Endodermal cell (in vitro differentiated cells): ENCODE data around the gene JAZF1. TPM values are rescaled to one million over a fixed set of nuclear protein-coding genes. Genes with fewer than 3 reads are reported as not detected.

Source experiments
- DNase-seq: peaks from one replicate; pipeline ENCODE4 v3.0.0-alpha.2; 2017
- H3K27ac ChIP-seq: 2 replicates; pipeline ENCODE4 v1.5.1; 2013; ENCODE audit warnings: mild to moderate bottlenecking, low read depth, low read length, moderate library complexity
- H3K27me3 ChIP-seq: 2 replicates; pipeline ENCODE4 v1.6.1; 2013; ENCODE audit warnings: mild to moderate bottlenecking, low read length, moderate library complexity; ENCODE audit not compliant: insufficient read depth, control insufficient read depth, poor library complexity, severe bottlenecking
- H3K36me3 ChIP-seq: 2 replicates; pipeline ENCODE4 v1.7.0; 2013; ENCODE audit warnings: mild to moderate bottlenecking, low read length, moderate library complexity; ENCODE audit not compliant: control insufficient read depth, insufficient read depth
- H3K4me1 ChIP-seq: one replicate; pipeline ENCODE4 v1.7.0; 2013; ENCODE audit warnings: low read length; ENCODE audit not compliant: control insufficient read depth, insufficient read depth
- H3K4me3 ChIP-seq: 2 replicates; pipeline ENCODE4 v1.5.1; 2013; ENCODE audit warnings: mild to moderate bottlenecking, low read length, moderate library complexity
- H3K9ac ChIP-seq: 2 replicates; pipeline ENCODE4 v1.6.1; 2013; ENCODE audit warnings: mild to moderate bottlenecking, low read length, moderate library complexity; ENCODE audit not compliant: poor library complexity, severe bottlenecking; ENCODE audit errors: extremely low read depth
- H3K9me3 ChIP-seq: 2 replicates; pipeline ENCODE4 v1.6.1; 2013; ENCODE audit warnings: mild to moderate bottlenecking, low read length, moderate library complexity; ENCODE audit not compliant: control insufficient read depth
- H3K27ac Mint-ChIP-seq: 2 replicates; pipeline ENCODE4 v1.8.0; 2020; ENCODE audit warnings: mixed read lengths
- H3K27me3 Mint-ChIP-seq: 2 replicates; pipeline ENCODE4 v1.8.0; 2021; ENCODE audit warnings: mild to moderate bottlenecking, mixed read lengths; ENCODE audit not compliant: insufficient read depth
- H3K36me3 Mint-ChIP-seq: 2 replicates; pipeline ENCODE4 v1.8.0; 2020; ENCODE audit warnings: low read depth, mixed read lengths
- H3K4me1 Mint-ChIP-seq: 2 replicates; pipeline ENCODE4 v1.8.0; 2020; ENCODE audit warnings: mixed read lengths
- H3K4me3 Mint-ChIP-seq: 2 replicates; pipeline ENCODE4 v1.8.0; 2020; ENCODE audit warnings: mild to moderate bottlenecking, moderate library complexity, mixed read lengths
- H3K9me3 Mint-ChIP-seq: 2 replicates; pipeline ENCODE4 v1.8.0; 2020; ENCODE audit warnings: mild to moderate bottlenecking, mixed read lengths
- WGBS, 2 experiments: methylation state at CpG; one replicate each; pipeline versions ENCODE4 v1.1.5 to v1.1.7; 2013; ENCODE audit warnings: missing lambda C conversion rate in 2 of 2, mixed read lengths in 1 of 2; ENCODE audit not compliant: insufficient coverage in 1 of 2, insufficient read length in 1 of 2; 5-methylcytosine and 5-hydroxymethylcytosine counted together
- total RNA-seq, 2 donors: library from RNA; stranded (reverse); fragmentation: NEBNext Ultra II Directional in 1 of 2; extraction: Animal tissue kit (Norgen Biotek cat#: 25700) in 1 of 2; gene quantifications; 2 replicates in 1 of 2; 3 replicates in 1 of 2; pipeline ENCODE4 v1.2.1, GENCODE V29; 2021
- TF ChIP-seq, protein P1 (sequence below): fragments of 200-600 bp; sonication (generic); conservative IDR thresholded peaks from 2 replicates; pipeline ENCODE4 v1.5.0; 2021; ENCODE audit warnings: antibody characterized with exemption, mild to moderate bottlenecking

The JAZF1 gene
- total RNA-seq, 2 donors from 2014 or later, result 18.3 to 33.6 TPM

DNA sequence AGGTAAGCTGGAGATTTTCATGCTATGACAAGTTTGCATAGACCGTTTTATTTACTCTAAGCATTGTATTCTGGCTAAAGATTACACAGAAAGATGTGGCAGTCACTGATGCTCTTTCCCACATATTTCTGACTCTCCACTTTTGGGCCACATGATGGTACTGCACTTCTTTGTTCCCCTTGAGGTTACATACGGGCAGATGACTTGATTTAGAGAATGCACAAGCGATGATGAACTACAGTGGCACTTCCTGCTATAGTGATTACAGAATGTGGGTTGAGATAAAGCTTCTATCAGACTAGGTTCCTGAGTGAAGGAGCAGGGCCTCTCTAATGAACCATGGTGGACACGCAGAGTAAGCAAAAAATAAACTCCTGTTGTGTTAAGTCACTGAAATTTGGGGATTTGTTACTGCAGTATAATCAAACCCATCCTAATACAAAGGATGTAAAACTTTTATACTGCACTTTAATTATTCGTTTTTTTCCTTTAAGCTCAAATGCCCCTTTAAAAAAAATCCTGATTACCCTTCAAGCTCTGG lies 262.8 kb downstream of the JAZF1 start:
- Mint-ChIP-seq H3K4me1 (peaks cover 36% of the 10 kb centered on the region), H3K36me3 (peaks cover 13% of the 10 kb centered on the region), H3K4me3 (no peak overlapping the region), H3K27ac (no peak overlapping the region), H3K9me3 (peaks cover 10% of the 10 kb centered on the region), H3K27me3 (no peaks in the 10 kb centered on the region)
- TF ChIP-seq, protein P1, sequence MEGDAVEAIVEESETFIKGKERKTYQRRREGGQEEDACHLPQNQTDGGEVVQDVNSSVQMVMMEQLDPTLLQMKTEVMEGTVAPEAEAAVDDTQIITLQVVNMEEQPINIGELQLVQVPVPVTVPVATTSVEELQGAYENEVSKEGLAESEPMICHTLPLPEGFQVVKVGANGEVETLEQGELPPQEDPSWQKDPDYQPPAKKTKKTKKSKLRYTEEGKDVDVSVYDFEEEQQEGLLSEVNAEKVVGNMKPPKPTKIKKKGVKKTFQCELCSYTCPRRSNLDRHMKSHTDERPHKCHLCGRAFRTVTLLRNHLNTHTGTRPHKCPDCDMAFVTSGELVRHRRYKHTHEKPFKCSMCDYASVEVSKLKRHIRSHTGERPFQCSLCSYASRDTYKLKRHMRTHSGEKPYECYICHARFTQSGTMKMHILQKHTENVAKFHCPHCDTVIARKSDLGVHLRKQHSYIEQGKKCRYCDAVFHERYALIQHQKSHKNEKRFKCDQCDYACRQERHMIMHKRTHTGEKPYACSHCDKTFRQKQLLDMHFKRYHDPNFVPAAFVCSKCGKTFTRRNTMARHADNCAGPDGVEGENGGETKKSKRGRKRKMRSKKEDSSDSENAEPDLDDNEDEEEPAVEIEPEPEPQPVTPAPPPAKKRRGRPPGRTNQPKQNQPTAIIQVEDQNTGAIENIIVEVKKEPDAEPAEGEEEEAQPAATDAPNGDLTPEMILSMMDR, result no peak
- Histone ChIP-seq H3K9ac (no peak overlapping the region), H3K4me3 (no peak overlapping the region), H3K4me1 (peaks cover 11% of the 10 kb centered on the region), H3K27ac (no peak overlapping the region), H3K36me3 (no peaks in the 10 kb centered on the region), H3K27me3 (no peaks in the 10 kb centered on the region), H3K9me3 (peaks cover 13% of the 10 kb centered on the region)
- DNase-seq, result no peak
- WGBS, 2 experiments, result 88 to 92% methylated on average over 5 of the region's 5 CpGs

DNA sequence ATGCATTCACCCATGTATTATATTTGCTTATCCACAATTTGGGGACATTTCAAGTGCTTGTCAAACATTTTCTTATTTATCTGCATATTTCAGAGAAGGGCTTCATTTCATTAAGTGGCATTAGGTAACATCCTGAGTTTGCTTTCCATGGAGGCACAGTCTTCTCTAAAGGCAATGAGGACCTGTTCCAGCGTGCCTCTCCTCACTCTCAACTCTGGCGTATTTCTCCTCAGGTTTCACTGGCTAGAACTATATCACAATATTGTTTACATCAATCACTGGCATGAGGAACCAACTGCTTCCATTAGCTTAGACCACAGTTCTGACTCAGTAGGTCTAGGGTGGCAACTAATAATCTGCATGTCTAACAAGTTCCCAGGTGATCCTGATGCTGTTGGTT lies 263.5 kb downstream of the JAZF1 start:
- no peak for DNase-seq
- Mint-ChIP-seq H3K27me3 (no peaks in the 10 kb centered on the region), H3K36me3 (peaks cover 13% of the 10 kb centered on the region), H3K4me1 (peaks cover 39% of the 10 kb centered on the region), H3K27ac (no peak overlapping the region), H3K9me3 (peaks cover 10% of the 10 kb centered on the region), H3K4me3 (no peak overlapping the region)
- 87 to 100% methylated on average over 2 of the region's 2 CpGs for WGBS, 2 experiments
- no peak overlapping the region for H3K27ac ChIP-seq
- TF ChIP-seq, protein P1, result no peak
- H3K4me3 ChIP-seq, result no peak overlapping the region
- H3K36me3 ChIP-seq, result no peaks in the 10 kb centered on the region
- no peaks in the 10 kb centered on the region for H3K27me3 ChIP-seq
- H3K9ac ChIP-seq, result no peak overlapping the region
- H3K9me3 ChIP-seq, result peaks cover 13% of the 10 kb centered on the region
- peaks cover 11% of the 10 kb centered on the region for H3K4me1 ChIP-seq

DNA sequence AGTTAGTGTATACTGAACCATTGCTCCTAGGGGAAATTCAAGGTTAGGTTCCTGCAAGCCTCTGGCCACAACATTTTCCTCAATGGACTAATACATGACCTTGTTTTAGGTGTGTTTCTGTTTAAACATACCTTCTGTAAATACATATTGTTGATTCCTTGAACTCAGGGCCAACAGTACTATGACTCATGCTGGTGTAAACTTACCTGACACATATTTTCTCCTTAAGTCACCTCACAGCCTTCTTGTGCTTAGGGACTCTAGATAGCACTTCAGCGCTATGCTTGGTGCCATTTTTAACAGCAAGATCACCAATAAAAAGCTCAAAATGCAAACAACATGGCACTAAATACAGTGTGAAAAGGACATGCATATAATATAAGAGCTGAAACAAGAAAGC lies 264.2 kb downstream of the JAZF1 start:
- Mint-ChIP-seq H3K27ac (no peak overlapping the region), H3K36me3 (peaks cover 13% of the 10 kb centered on the region)
- 100% methylated on average over 1 of the region's 1 CpG; no CpG with 5 or more reads in 1 of the 2 experiments for WGBS, 2 experiments

More for the DNA sequence above, 264.2 kb downstream of the JAZF1 start:
- Histone ChIP-seq H3K4me1 (peaks cover 11% of the 10 kb centered on the region), H3K36me3 (no peaks in the 10 kb centered on the region), H3K9ac (no peak overlapping the region), H3K27ac (no peak overlapping the region), H3K9me3 (peaks cover 13% of the 10 kb centered on the region), H3K27me3 (no peaks in the 10 kb centered on the region), H3K4me3 (no peak overlapping the region)
- H3K27me3 Mint-ChIP-seq, result no peaks in the 10 kb centered on the region
- H3K4me1 Mint-ChIP-seq, result peaks cover 43% of the 10 kb centered on the region
- no peak for DNase-seq
- H3K9me3 Mint-ChIP-seq, result peaks cover 10% of the 10 kb centered on the region
- TF ChIP-seq, protein P1, result no peak
- no peak overlapping the region for H3K4me3 Mint-ChIP-seq
